ENCODE data around the gene SPOCK1. TPM values are rescaled to one million over a fixed set of nuclear protein-coding genes. Genes with fewer than 3 reads are reported as not detected.

SPOCK1 gene
- total and polyA plus RNA-seq, 2 experiments from 2014 or later: 8.2 to 10.5 TPM

GRCh38 chr5:137515238-137515637 is 16.1 kb upstream of the SPOCK1 start:
- Histone ChIP-seq H3K36me3 (ENCODE audit: insufficient read depth) (no peaks in the 10 kb centered on the region), H3K4me3 (no peak overlapping the region)
- DNase-seq (ENCODE audit: low spot score): no peak

More at GRCh38 chr5:137515238-137515637, 16.1 kb upstream of the SPOCK1 start:
- Histone ChIP-seq H3K4me1 (ENCODE audit: insufficient read depth) (no peaks in the 10 kb centered on the region), H3K79me2 (replicated peaks; ENCODE audit: insufficient read depth) (no peaks in the 10 kb centered on the region), H3K27me3 (ENCODE audit: insufficient read depth) (no peaks in the 10 kb centered on the region), H3F3A (replicated peaks; ENCODE audit: low read depth) (no peaks in the 10 kb centered on the region), H3K9me2 (ENCODE audit: insufficient read depth) (no peaks in the 10 kb centered on the region), H2AFZ (no peak overlapping the region), H4K20me1 (replicated peaks; ENCODE audit: insufficient read depth) (no peaks in the 10 kb centered on the region), H3K27ac (ENCODE audit: low read depth) (no peak overlapping the region), H3K4me2 (no peak overlapping the region)
- H3K36me3 Mint-ChIP-seq (ENCODE audit: low read depth): no peaks in the 10 kb centered on the region
- ATAC-seq: no peak
- TF ChIP-seq ZNF114 (CRISPR knock-in tag; IDR thresholded peaks at IDR 0.05) (no peak), ETS1 (IDR thresholded peaks at IDR 0.05) (no peak), NANOG (IDR thresholded peaks at IDR 0.05; ENCODE audit: borderline replicate concordance) (no peak), CREB1 (CRISPR knock-in tag; IDR thresholded peaks at IDR 0.05; ENCODE audit: low read depth) (no peak), EZH2phosphoT487 (IDR thresholded peaks at IDR 0.05; ENCODE audit: unreplicated experiment) (no peak), REST (IDR thresholded peaks at IDR 0.05; ENCODE audit: unreplicated experiment) (no peak), CTCF (conservative IDR thresholded peaks at IDR 0.05; ENCODE audit: low read depth in 2 of 2) (no peak), JUNB (IDR thresholded peaks at IDR 0.05; ENCODE audit: unreplicated experiment) (no peak), STAT1 (IDR thresholded peaks at IDR 0.05; ENCODE audit: unreplicated experiment) (no peak)
- H3K4me3 Mint-ChIP-seq: no peak overlapping the region
- peaks cover 4% of the 10 kb centered on the region; the same call in 1 of the 3 replicates for H3K4me1 Mint-ChIP-seq
- peaks cover 2% of the 10 kb centered on the region for H3K27me3 Mint-ChIP-seq (ENCODE audit: insufficient read depth, low read depth, poor library complexity)
- no peaks in the 10 kb centered on the region; the same call in 2 of the 3 replicates for H3K9me3 Mint-ChIP-seq
- H3K27ac Mint-ChIP-seq: no peak overlapping the region

Measured in GM23338 (cell line).